GM12878 (cell line): ENCODE results near the gene CLTCL1. TPM values are rescaled to one million over a fixed set of nuclear protein-coding genes. Genes with fewer than 3 reads are reported as not detected.
"Not testable (repeated sequence)": the region's sequence is repeated elsewhere in the genome, so short reads cannot be mapped to it uniquely, and the experiment has no call there.

Source experiments
- ATAC-seq: fragments of 200-7000 bp; cut with Tn5 transposase; 3 replicates; pipeline ENCODE4 v1.9.1; 2020; ENCODE audit warnings: mild to moderate bottlenecking, moderate library complexity
- BruUV-seq: library from RNA; stranded (reverse); fragments of 400-500 nt; replicated peaks from 2 replicates; lab custom pipeline; 2021; lab: Mats Ljungman, UMichigan
- CTCF ChIA-PET: fragments of 300-600 bp; sonication (Branson Sonifier 250); formaldehyde crosslinking; extraction: SDS; loops from one replicate; lab custom pipeline; 2021; ENCODE audit warnings: inconsistent platforms; lab: Yijun Ruan, JAX
- POLR2A ChIA-PET: fragments of 350-600 bp; formaldehyde crosslinking; extraction: SDS; loops from one replicate; lab custom pipeline; 2021; ENCODE audit warnings: inconsistent platforms; lab: Charles Lee
- RAD21 ChIA-PET: fragments of 300-600 bp; sonication (Branson Sonifier 250); formaldehyde crosslinking; loops from one replicate; lab custom pipeline; 2023; ENCODE audit warnings: antibody characterized with exemption; ENCODE audit not compliant: unreplicated experiment; lab: Charles Lee
- SMC1A ChIA-PET: fragments of 300-600 bp; sonication (Branson Sonifier 250); formaldehyde crosslinking; loops from one replicate; lab custom pipeline; 2023; ENCODE audit not compliant: unreplicated experiment, uncharacterized antibody; lab: Charles Lee
- DNase-seq: peaks from one replicate; pipeline ENCODE4 v3.0.0-alpha.2; 2011; ENCODE audit warnings: low read depth, low spot score
- FAIRE-seq: peaks from 3 replicates; lab custom pipeline; 2011; peaks lifted over from hg19 to GRCh38; lab: Jason Lieb, UNC
- H2AFZ ChIP-seq: 2 replicates; pipeline ENCODE4 v1.6.0; 2011; ENCODE audit warnings: low read depth, low read length, control low read depth; ENCODE audit not compliant: control insufficient read depth
- H3K27ac ChIP-seq: 2 replicates; pipeline ENCODE4 v1.5.1; 2011; ENCODE audit warnings: control low read depth; ENCODE audit not compliant: control insufficient read depth, insufficient read depth
- H3K27me3 ChIP-seq, 2 experiments: replicated peaks in 1 of 2; 2 replicates each; pipeline versions ENCODE4 v1.6.0 to v1.6.1; 2011; ENCODE audit warnings: low read length in 1 of 2; ENCODE audit not compliant: control insufficient read depth in 2 of 2, insufficient read depth in 2 of 2
- H3K36me3 ChIP-seq, 2 experiments: 2 replicates each; pipeline ENCODE4 v1.5.1; 2011; ENCODE audit warnings: low read length in 1 of 2; ENCODE audit not compliant: control insufficient read depth in 2 of 2, insufficient read depth in 2 of 2
- H3K4me1 ChIP-seq: 2 replicates; pipeline ENCODE4 v1.6.1; 2011; ENCODE audit warnings: mild to moderate bottlenecking, low read length, moderate library complexity, mixed read lengths; ENCODE audit not compliant: control insufficient read depth, insufficient read depth
- H3K4me2 ChIP-seq: 2 replicates; pipeline ENCODE4 v1.6.0; 2011; ENCODE audit warnings: control low read depth; ENCODE audit not compliant: control insufficient read depth, insufficient read depth
- H3K4me3 ChIP-seq: fragments of 200-600 bp; sonication (generic); 2 replicates; pipeline ENCODE4 v1.5.1; 2016
- H3K79me2 ChIP-seq: 2 replicates; pipeline ENCODE4 v1.6.0; 2011; ENCODE audit warnings: low read length; ENCODE audit not compliant: control insufficient read depth, insufficient read depth
- H3K9ac ChIP-seq: 2 replicates; pipeline ENCODE4 v1.8.0; 2011; ENCODE audit warnings: low read length, control low read depth, mixed read lengths; ENCODE audit not compliant: control insufficient read depth, insufficient read depth
- H3K9me3 ChIP-seq: replicated peaks from 3 replicates; pipeline ENCODE4 v1.5.1; 2011; ENCODE audit warnings: mild to moderate bottlenecking, low read length; ENCODE audit not compliant: control insufficient read depth, insufficient read depth
- H4K20me1 ChIP-seq: 2 replicates; pipeline ENCODE4 v1.6.0; 2011; ENCODE audit not compliant: control insufficient read depth, insufficient read depth
- ASH2L ChIP-seq: fragments of 300-600, 200-600 bp; sonication (generic); IDR thresholded peaks from 2 replicates; pipeline ENCODE4 v1.6.1; 2017; ENCODE audit warnings: low read depth, mild to moderate bottlenecking, borderline replicate concordance
- CEBPB ChIP-seq, 2 experiments: fragments of 150-350 bp in 1 of 2; IDR thresholded peaks; 2 replicates each; pipeline ENCODE4 v1.6.1; 2012 to 2014; ENCODE audit warnings: low read depth in 2 of 2, low read length in 2 of 2, borderline replicate concordance in 1 of 2, inconsistent platforms in 1 of 2
- CHD2 ChIP-seq: IDR thresholded peaks from 2 replicates; pipeline ENCODE4 v1.6.1; 2011; ENCODE audit warnings: low read depth, low read length, improper control_type of control experiment, borderline replicate concordance
- IKZF2 ChIP-seq, 2 experiments: fragments of 450-650 bp; IDR thresholded peaks; 2 replicates each; pipeline ENCODE4 v1.6.1; 2017; ENCODE audit warnings: mild to moderate bottlenecking in 2 of 2, moderate library complexity in 2 of 2
- MTA3 ChIP-seq: IDR thresholded peaks from 2 replicates; pipeline ENCODE4 v1.6.1; 2012; ENCODE audit warnings: low read length, inconsistent platforms, borderline replicate concordance
- NFXL1 ChIP-seq: fragments of 450-650 bp; IDR thresholded peaks from 2 replicates; pipeline ENCODE4 v1.6.1; 2017; ENCODE audit warnings: antibody characterized with exemption, mild to moderate bottlenecking, borderline replicate concordance
- POU2F2 ChIP-seq: IDR thresholded peaks from 3 replicates; pipeline ENCODE4 v1.6.1; 2011; ENCODE audit warnings: low read depth, mild to moderate bottlenecking, low read length, borderline replicate concordance
- RBBP5 ChIP-seq: fragments of 200-600 bp; sonication (generic); conservative IDR thresholded peaks from 2 replicates; pipeline ENCODE4 v1.6.1; 2016
- SMAD1 ChIP-seq: fragments of 450-650 bp; IDR thresholded peaks from 2 replicates; pipeline ENCODE4 v1.6.1; 2018; ENCODE audit warnings: mild to moderate bottlenecking, low read depth; ENCODE audit not compliant: partially characterized antibody
- ZBTB11 ChIP-seq: fragments of 450-650 bp; formaldehyde crosslinking; IDR thresholded peaks from 2 replicates; pipeline ENCODE4 v1.5.0; 2022; ENCODE audit warnings: mild to moderate bottlenecking, missing genetic modification characterization
- WGBS: methylation state at CpG from one replicate; pipeline ENCODE4 v1.1.6; 2016; ENCODE audit warnings: low lambda C conversion rate; ENCODE audit not compliant: insufficient replicate concordance, insufficient coverage; ENCODE audit errors: missing lambda C conversion rate; 5-methylcytosine and 5-hydroxymethylcytosine counted together
- in situ Hi-C: fragments of 300-500 bp; cut with MboI; formaldehyde crosslinking; loops from 9 replicates; pipeline ENCODE4 v1.14.3; 2018; ENCODE audit warnings: mixed read lengths
- intact Hi-C: fragments of 100-400 bp; cut with micrococcal nuclease; formaldehyde crosslinking; loops from one replicate; pipeline ENCODE4 v1.14.2; 2022; ENCODE audit not compliant: unreplicated experiment
- polyA plus RNA-seq, 11 experiments: library from polyadenylated mRNA; depleted of rRNA in 4 of 11; unstranded in 6 of 11; stranded (reverse) in 5 of 11; fragments of >200 nt; fragmentation: Nextera tagmentation in 4 of 11; fragmentation: Illumina TruSeq in 1 of 11; extraction: Ambion mirVana in 4 of 11; extraction: Trizol in 1 of 11; gene quantifications; 1 replicate in 1 of 11; 2 replicates in 10 of 11; pipeline versions ENCODE4 v1.2.1 to v1.2.3, GENCODE V29; 2011 to 2016; ENCODE audit warnings: inconsistent platforms in 2 of 11, missing spikeins in 2 of 11, low read depth in 1 of 11
- total RNA-seq, 4 experiments: library from RNA; depleted of rRNA in 3 of 4; stranded (reverse); fragments of >200 nt in 3 of 4; fragmentation: Illumina TruSeq in 1 of 4; extraction: Trizol in 1 of 4; gene quantifications; 2 replicates each; pipeline versions ENCODE4 v1.2.1 to v1.2.3, GENCODE V29; 2013 to 2021
- TF ChIP-seq, protein P1 (sequence below): fragments of 450-650 bp; IDR thresholded peaks from 2 replicates; pipeline ENCODE4 v1.6.1; 2018; ENCODE audit warnings: borderline replicate concordance, mild to moderate bottlenecking; ENCODE audit not compliant: partially characterized antibody

Gene CLTCL1
- total and polyA plus RNA-seq, 10 of the 15 experiments (the other 5 are each of a cell fraction or from before 2014, with no cell fraction given): under 0.01 to 0.35 (median 0.12) TPM; not detected in 2

DNA sequence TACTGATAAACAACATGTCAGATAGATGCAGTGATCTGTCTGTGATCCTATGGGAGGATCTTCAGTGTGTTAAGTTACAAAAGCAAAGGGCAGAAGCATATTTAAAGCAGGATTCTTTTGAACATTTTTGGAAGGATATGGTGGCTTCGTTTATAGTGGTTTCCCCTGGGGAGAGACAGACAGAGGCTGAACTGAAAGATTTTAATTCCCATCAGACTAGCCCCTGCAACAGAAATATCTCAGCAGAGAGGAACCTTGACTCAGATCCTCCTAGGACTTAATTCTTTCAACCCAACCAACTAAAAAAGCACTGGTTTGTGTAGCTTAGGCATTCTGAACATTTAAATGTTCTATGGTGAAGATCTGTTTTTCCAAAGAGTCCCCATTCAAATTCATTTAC is 5.7 kb downstream of the CLTCL1 start:
- no peak for TF ChIP-seq SMAD1
- no peak for TF ChIP-seq CEBPB (IDR thresholded peaks at IDR 0.05; ENCODE audit: borderline replicate concordance in 1 of 2, low read depth in 2 of 2, low read length in 2 of 2)
- TF ChIP-seq NFXL1: no peak
- TF ChIP-seq ASH2L: no peak
- TF ChIP-seq ZBTB11 (CRISPR knock-in tag): no peak
- TF ChIP-seq MTA3: no peak
- TF ChIP-seq POU2F2: no peak
- no peak for TF ChIP-seq RBBP5
- TF ChIP-seq IKZF2 (IDR thresholded peaks at IDR 0.05): no peak
- TF ChIP-seq, protein P1, sequence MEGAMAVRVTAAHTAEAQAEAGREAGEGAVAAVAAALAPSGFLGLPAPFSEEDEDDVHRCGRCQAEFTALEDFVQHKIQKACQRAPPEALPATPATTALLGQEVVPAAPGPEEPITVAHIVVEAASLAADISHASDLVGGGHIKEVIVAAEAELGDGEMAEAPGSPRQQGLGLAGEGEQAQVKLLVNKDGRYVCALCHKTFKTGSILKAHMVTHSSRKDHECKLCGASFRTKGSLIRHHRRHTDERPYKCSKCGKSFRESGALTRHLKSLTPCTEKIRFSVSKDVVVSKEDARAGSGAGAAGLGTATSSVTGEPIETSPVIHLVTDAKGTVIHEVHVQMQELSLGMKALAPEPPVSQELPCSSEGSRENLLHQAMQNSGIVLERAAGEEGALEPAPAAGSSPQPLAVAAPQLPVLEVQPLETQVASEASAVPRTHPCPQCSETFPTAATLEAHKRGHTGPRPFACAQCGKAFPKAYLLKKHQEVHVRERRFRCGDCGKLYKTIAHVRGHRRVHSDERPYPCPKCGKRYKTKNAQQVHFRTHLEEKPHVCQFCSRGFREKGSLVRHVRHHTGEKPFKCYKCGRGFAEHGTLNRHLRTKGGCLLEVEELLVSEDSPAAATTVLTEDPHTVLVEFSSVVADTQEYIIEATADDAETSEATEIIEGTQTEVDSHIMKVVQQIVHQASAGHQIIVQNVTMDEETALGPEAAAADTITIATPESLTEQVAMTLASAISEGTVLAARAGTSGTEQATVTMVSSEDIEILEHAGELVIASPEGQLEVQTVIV: no peak
- no peak for TF ChIP-seq CHD2
- ATAC-seq (no peak), DNase-seq (no peak), FAIRE-seq (no peak)
- SMC1A ChIA-PET: interaction anchor here (1.3 kb wide), 1 partner anchor 10 kb away, joined by 4 read pairs; no protein-coding TSS in a partner anchor
- intact Hi-C loops: no loop called here
- H3K27me3 ChIP-seq: peaks cover 6 to 12% of the 10 kb centered on the region in 2 experiments
- 0% methylated on average over 1 of the region's 1 CpG for WGBS
- H3K9me3 ChIP-seq: no peaks in the 10 kb centered on the region
- CTCF ChIA-PET: interaction anchor here (1.1 kb wide), 1 partner anchor 14 kb away, joined by 5 read pairs; no protein-coding TSS in a partner anchor
- in situ Hi-C loops: no loop called here
- no peaks in the 10 kb centered on the region for H3K79me2 ChIP-seq
- no peak overlapping the region for H3K4me3 ChIP-seq
- BruUV-seq: no TSS peak
- H2AFZ ChIP-seq: no peak overlapping the region
- H4K20me1 ChIP-seq: no peaks in the 10 kb centered on the region
- POLR2A ChIA-PET: interaction anchor here (0.6 kb wide), 1 partner anchor 100 kb away, joined by 3 read pairs; no protein-coding TSS in a partner anchor
- H3K4me2 ChIP-seq: no peak overlapping the region
- no peak overlapping the region for H3K27ac ChIP-seq
- RAD21 ChIA-PET: no interaction called here
- H3K9ac ChIP-seq: no peak overlapping the region
- H3K36me3 ChIP-seq: no peaks in the 10 kb centered on the region
- peaks cover 1% of the 10 kb centered on the region; the same call in 1 of the 2 replicates for H3K4me1 ChIP-seq

DNA sequence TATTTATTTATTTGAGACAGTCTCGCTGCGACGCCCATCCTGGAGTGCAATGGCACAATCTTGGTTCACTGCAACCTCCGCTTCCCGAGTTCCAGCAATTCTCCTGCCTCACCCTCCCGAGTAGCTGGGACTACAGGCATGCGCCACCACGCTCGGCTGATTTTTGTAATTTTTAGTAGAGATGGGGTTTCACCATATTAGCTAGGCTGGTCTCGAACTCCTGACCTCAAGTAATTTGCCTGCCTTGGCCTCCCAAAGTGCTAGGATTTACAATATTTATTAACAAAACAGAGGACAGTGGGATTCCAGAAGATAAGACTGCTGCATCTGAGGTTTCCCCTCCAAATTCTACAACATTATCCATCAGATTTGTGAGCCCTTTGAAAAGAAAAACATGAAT is 12.4 kb downstream of the CLTCL1 start:
- H3K27ac ChIP-seq, H3K27me3 ChIP-seq, BruUV-seq, H3K36me3 ChIP-seq, intact Hi-C loops, H2AFZ ChIP-seq, H3K4me3 ChIP-seq, H3K9me3 ChIP-seq, SMC1A ChIA-PET, H3K4me1 ChIP-seq, in situ Hi-C loops, DNase-seq, H3K79me2 ChIP-seq, POLR2A ChIA-PET, H4K20me1 ChIP-seq, FAIRE-seq, H3K4me2 ChIP-seq, ATAC-seq, RAD21 ChIA-PET, H3K9ac ChIP-seq: not testable (repeated sequence)
- CTCF ChIA-PET: interaction anchor here (1.4 kb wide), 1 partner anchor 14 kb away, joined by 4 read pairs; no protein-coding TSS in a partner anchor
- WGBS: 42% methylated on average over 10 of the region's 10 CpGs
